HG02938 (cell line): Measurements from ENCODE around the gene PHKB.
"Not testable (repeated sequence)": the region's sequence is repeated elsewhere in the genome, so short reads cannot be mapped to it uniquely, and the experiment has no call there.

Source experiments
- ATAC-seq: cut with Tn5 transposase; IDR thresholded peaks from one replicate; pipeline ENCODE4 v1.9.1; 2021; ENCODE audit warnings: mild to moderate bottlenecking, moderate library complexity; ENCODE audit not compliant: unreplicated experiment

PHKB gene

GRCh38 chr16:47460711-47461597 lies at the start of gene PHKB, which contains the start of gene ITFG1:
Gene PHKB, plus strand, starts transcription at chr16:47461331. Its CDS starts 20 bp downstream, at chr16:47461351.
Gene ITFG1, minus strand, starts transcription at chr16:47461063. Its CDS starts 18 bp downstream, at chr16:47461045.
- ATAC-seq: peak; percentile 78

- ATAC-seq: no peak
Observed at GRCh38 chr16:47413041-47413440, 48.1 kb upstream of the PHKB start.

GRCh38 chr16:47416869-47417268 lies 44.3 kb upstream of the PHKB start:
- no peak for ATAC-seq

- no peak for ATAC-seq
Observed at GRCh38 chr16:47424846-47425245, 36.3 kb upstream of the PHKB start.

- ATAC-seq: no peak
Observed at GRCh38 chr16:47426806-47427205, 34.3 kb upstream of the PHKB start.

GRCh38 chr16:47431960-47432359 lies 29.2 kb upstream of the PHKB start:
- no peak for ATAC-seq

GRCh38 chr16:47434274-47434673 lies 26.9 kb upstream of the PHKB start:
- not testable (repeated sequence) for ATAC-seq

- ATAC-seq: not testable (repeated sequence)
Observed at GRCh38 chr16:47440066-47440465, 21.1 kb upstream of the PHKB start.

GRCh38 chr16:47442884-47443283 lies 18.2 kb upstream of the PHKB start:
- ATAC-seq: not testable (repeated sequence)

- no peak for ATAC-seq
Observed at GRCh38 chr16:47446431-47446830, 14.7 kb upstream of the PHKB start.

- ATAC-seq: no peak
Observed at GRCh38 chr16:47448830-47449575, 12.1 kb upstream of the PHKB start.

GRCh38 chr16:47449788-47450187 lies 11.3 kb upstream of the PHKB start:
- no peak for ATAC-seq

- no peak for ATAC-seq
Observed at GRCh38 chr16:47458331-47458730, 2.8 kb upstream of the PHKB start.

- no peak for ATAC-seq
Observed at GRCh38 chr16:47459603-47460002, 1.5 kb upstream of the PHKB start.

GRCh38 chr16:47460359-47460710 lies 796 bp upstream of the PHKB start:
- ATAC-seq: no peak

GRCh38 chr16:47461598-47462266 lies 601 bp downstream of the PHKB start:
- no peak for ATAC-seq

- no peak for ATAC-seq
Observed at GRCh38 chr16:47463771-47464624, 2.9 kb downstream of the PHKB start.

GRCh38 chr16:47465919-47466630 lies 4.9 kb downstream of the PHKB start:
- no peak for ATAC-seq

GRCh38 chr16:47467501-47467900 lies 6.4 kb downstream of the PHKB start:
- no peak for ATAC-seq
